IPS-NIHi11 (cell line): ENCODE measurements around the gene FRYL.
"Not testable (repeated sequence)": the region's sequence is repeated elsewhere in the genome, so short reads cannot be mapped to it uniquely, and the experiment has no call there.

ENCODE experiments used
- DNase-seq: peaks from one replicate; pipeline ENCODE4 v3.0.0; 2012; ENCODE audit warnings: mixed read lengths, low spot score

The FRYL gene

GRCh38 chr4:48745223-48745622 is 34.9 kb downstream of the FRYL start:
- DNase-seq = not testable (repeated sequence)

DNA sequence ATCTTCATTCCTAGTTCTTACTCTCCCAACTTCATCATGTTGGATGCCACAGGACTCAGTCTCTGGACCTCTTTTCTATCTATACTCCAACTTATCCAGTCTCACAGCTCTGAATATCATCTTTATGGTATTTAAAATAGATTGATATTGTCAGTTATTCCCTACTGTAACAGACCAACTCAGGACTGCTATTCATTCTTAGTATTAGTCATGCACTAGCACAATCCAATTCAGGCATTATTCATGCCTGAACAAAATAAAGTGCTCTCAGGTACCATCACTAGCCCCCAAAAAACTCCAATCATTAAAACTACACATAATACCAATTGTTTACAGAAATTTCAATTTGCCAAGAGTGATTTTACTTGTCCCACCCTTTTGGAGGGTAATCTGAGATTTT is 37.7 kb downstream of the FRYL start:
- DNase-seq = no peak

DNA sequence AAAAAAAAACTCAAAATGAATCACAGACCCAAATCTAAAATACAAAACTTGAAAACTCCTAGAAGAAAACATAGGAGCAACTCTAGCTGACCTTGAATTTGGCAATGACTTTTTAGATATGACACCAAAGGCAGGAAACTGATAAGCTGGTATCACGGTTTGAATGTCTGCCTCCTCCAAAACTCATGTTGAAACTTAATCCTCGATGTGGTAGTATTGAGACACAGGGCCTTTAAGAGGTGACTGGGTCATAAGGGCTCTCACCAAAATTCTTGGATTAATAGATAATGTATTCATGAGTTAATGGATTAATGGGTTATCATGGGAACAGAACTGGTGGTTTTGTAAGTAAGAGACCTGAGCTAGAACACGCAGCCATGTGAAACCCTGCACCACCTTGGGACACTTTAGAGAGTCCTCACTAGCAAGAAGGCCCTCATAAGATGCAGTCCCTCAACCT is 40.5 kb downstream of the FRYL start:
- no peak for DNase-seq

DNA sequence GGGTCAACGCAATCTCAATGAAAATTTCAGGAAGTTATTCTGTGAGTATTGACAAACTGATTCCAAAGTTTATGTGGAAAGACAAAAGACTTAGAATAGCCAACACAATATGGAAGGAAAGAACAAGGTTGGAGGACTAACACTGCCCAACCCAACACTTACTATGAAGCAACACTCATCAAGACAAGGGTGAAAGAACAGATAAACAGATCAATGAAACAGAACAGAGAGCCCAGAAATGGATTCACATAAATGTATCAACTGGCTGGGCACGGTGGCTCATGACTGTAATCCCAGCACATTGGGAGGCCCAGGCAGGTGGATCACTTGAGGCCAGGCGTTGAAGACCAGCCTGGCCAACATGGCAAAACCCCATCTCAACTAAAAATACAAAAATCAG is 41.2 kb downstream of the FRYL start:
- no peak for DNase-seq

DNA sequence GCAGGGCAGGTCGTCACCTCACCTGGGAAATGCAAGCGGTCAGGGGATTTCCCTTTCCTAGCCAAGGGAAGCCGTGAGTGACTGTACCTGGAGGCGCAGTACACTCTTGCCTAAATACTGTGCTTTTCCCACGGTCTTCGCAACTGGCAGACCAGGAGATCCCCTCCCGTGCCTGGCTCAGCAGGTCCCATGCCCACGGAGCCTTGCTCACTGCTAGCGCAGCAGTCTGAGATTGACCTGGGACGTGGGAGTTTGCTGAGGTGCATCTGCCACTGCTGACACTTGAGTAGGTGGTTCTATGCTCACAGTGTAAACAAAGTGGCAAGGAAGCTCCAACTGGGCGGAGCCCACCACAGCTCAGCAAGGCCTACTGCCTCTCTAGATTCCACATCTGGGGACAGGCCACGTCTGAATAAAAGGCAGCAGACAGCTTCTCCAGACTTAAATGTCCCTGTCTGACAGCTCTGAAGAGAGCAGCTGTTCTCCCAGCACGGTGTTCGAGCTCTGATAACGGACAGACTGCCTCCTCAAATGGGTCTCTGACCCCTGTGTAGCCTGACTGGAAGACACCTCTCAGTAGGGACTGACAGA is 51.1 kb downstream of the FRYL start:
- not testable (repeated sequence) for DNase-seq

GRCh38 chr4:48727666-48728459 is 52.2 kb downstream of the FRYL start:
- DNase-seq = no peak

- DNase-seq = no peak
These were observed 54.7 kb downstream of the FRYL start for GRCh38 chr4:48725414-48725813.

GRCh38 chr4:48722509-48723446 is 57.3 kb downstream of the FRYL start:
- no peak for DNase-seq

GRCh38 chr4:48720459-48720858 is 59.6 kb downstream of the FRYL start:
- no peak for DNase-seq

- DNase-seq = no peak
These were observed 61.1 kb downstream of the FRYL start for GRCh38 chr4:48718818-48719465.

GRCh38 chr4:48716285-48716684 is 63.8 kb downstream of the FRYL start:
- DNase-seq = not testable (repeated sequence)

- no peak for DNase-seq
These were observed 69.5 kb downstream of the FRYL start for GRCh38 chr4:48710446-48711209.

DNA sequence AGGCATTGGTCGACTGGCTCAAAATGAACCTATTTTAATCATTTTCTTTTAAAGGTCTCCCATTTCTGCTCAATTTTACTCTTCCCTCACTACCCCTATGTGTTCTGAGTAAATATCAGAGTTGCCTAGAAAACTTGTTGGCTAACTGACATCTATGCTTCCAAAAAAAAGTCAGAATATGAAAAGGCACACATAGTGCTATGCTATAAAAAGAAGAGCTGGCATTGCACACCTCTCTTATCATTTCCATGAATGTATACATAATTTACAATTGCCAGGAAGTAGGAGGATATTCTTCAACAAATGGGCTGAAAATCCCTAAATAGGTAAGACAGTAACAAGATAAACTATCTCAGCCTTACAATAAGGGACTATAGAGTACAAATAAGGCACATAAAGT is 70.2 kb downstream of the FRYL start:
- DNase-seq = no peak

DNA sequence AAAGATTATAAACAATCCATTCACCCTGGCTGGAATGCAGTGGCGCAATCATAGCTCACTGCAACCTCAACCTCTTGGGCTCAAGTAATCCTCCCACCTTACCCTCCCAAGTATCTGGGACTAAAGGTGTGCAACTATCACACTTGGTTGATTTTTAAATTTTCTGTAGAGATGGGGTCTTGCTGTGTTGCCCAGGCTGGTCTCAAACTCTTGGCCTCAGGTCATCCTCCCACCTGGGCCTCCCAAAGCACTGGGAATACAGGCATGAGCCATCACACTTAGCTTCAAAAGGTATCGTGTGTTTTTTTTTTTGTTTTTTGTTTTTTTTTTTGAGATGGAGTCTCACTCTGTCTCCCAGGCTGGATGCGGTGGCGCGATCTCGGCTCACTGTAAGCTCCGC is 71.5 kb downstream of the FRYL start:
- no peak for DNase-seq

DNA sequence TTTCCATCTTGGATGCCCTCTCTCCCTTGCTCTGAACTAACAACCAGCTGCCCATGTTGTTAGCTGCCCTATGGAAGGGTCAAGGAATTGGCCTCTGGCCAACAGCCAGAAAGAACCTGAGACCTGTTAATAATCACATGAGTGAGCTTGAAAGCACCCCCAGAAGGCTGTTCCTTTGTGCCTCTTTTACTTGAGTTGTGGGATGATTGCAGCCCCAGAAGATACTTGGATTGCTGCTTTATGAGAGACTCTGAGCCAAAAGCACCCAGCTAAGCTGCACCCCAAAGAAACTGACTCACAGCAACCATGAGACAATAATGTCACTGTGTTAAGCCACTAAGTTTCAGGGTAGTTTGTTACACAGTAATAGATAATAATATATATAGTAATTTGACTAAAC is 73.3 kb downstream of the FRYL start:
- no peak for DNase-seq

DNA sequence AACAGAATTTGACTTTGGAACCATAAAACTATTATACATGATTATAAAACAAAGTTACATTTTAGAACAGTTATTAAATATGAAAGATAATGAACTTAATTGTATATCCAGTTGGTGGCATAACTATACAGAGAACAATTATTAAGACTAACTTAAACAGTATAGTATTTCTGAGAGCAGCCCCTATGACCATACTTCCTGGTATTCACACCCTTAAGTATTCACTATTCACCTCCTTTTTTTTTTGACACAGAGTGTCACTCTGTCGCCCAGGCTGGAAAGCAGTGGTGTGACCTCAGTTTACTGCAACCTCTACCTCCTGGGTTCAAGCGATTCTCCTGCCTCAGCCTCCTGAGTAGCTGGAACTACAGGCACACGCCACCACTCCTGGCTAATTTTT is 74.5 kb downstream of the FRYL start:
- DNase-seq = no peak

DNA sequence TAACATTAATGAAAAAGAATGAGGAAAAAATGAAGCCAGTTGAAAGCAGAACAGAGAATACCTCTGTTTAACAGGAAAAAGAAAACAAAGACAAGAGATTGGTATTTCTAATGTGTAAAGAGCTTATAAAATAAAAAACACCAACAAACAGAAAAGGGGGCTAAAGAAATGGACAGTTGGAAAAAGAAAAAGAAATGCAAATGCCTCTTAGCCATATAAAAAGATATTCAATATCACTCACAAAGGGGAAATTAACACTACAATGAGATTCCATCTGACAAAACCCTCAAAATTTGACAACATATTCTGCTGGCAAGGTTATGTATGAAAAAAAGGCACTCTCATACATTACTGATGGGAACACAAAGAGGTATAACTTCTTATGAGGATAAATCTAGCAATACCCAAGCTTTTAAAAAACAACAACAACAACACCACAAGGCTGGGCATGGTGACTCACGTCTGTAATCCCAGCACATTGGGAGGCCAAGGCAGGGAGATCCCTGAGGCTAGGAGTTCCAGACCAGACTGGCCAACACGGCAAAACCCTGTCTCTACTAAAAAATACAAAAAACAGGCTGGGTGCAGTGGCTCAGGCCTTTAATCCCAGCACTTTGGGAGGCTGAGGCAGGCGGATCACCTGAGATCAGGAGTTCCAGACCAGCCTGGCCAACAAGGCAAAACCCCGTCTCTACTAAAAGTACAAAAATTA is 75.8 kb downstream of the FRYL start:
- no peak for DNase-seq

DNA sequence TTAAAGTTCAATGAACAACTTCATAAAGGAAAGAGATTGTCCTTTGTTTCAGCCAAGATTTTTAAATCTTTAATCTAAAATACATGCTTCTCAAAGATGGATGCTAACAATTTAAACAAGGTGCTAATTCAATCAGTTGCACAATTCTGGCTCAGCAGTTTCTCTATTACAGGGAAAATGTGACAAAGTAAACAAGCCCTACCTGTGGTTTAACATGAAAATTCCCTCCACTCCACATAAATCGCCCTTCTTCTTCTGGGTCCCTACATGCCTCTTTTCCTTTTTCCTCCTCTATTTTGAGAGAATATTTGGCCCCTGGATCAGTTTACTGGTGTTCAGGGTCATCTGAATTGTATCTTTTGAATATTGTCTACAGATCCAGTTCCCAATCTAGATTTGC is 80.6 kb downstream of the FRYL start:
- no peak for DNase-seq

- no peak for DNase-seq
These were observed 81.8 kb downstream of the FRYL start for GRCh38 chr4:48698029-48698971.

- not testable (repeated sequence) for DNase-seq
These were observed 82.6 kb downstream of the FRYL start for GRCh38 chr4:48697516-48697915.
